ENCODE data around the gene NUBP2.

Gene NUBP2

GRCh38 chr16:1758923-1759322 is 23.8 kb upstream of the NUBP2 start:
- DNase-seq (ENCODE audit: low spot score) = no peak

GRCh38 chr16:1759511-1759910 is 23.2 kb upstream of the NUBP2 start:
- DNase-seq (ENCODE audit: low spot score) = no peak

GRCh38 chr16:1760911-1761310 is 21.8 kb upstream of the NUBP2 start:
- no peak for DNase-seq (ENCODE audit: low spot score)

GRCh38 chr16:1761751-1762150 is 21.0 kb upstream of the NUBP2 start:
- DNase-seq (ENCODE audit: low spot score) = no peak

GRCh38 chr16:1762196-1762878 is 20.4 kb upstream of the NUBP2 start:
- no peak for DNase-seq (ENCODE audit: low spot score)

GRCh38 chr16:1762879-1763520 is 19.8 kb upstream of the NUBP2 start:
- no peak for DNase-seq (ENCODE audit: low spot score)

- no peak for DNase-seq (ENCODE audit: low spot score)
Observed at GRCh38 chr16:1763521-1764511, 18.9 kb upstream of the NUBP2 start.

GRCh38 chr16:1764971-1765370 is 17.8 kb upstream of the NUBP2 start:
- no peak for DNase-seq (ENCODE audit: low spot score)

GRCh38 chr16:1765826-1766225 is 16.9 kb upstream of the NUBP2 start:
- no peak for DNase-seq (ENCODE audit: low spot score)

GRCh38 chr16:1766231-1766630 is 16.5 kb upstream of the NUBP2 start:
- no peak for DNase-seq (ENCODE audit: low spot score)

GRCh38 chr16:1766701-1767100 is 16.1 kb upstream of the NUBP2 start:
- DNase-seq (ENCODE audit: low spot score) = no peak

GRCh38 chr16:1767116-1767994 is 15.4 kb upstream of the NUBP2 start:
- DNase-seq (ENCODE audit: low spot score) = no peak

- DNase-seq (ENCODE audit: low spot score) = no peak
Observed at GRCh38 chr16:1768061-1768766, 14.5 kb upstream of the NUBP2 start.

- no peak for DNase-seq (ENCODE audit: low spot score)
Observed at GRCh38 chr16:1768767-1769401, 13.9 kb upstream of the NUBP2 start.

- DNase-seq (ENCODE audit: low spot score) = no peak
Observed at GRCh38 chr16:1769402-1770300, 13.1 kb upstream of the NUBP2 start.

GRCh38 chr16:1770328-1771187 is 12.2 kb upstream of the NUBP2 start:
- peak; percentile 67 for DNase-seq (ENCODE audit: low spot score)

- DNase-seq (ENCODE audit: low spot score) = peak; percentile 94
Observed at GRCh38 chr16:1771188-1771863, 11.4 kb upstream of the NUBP2 start, which contains the start of gene NME3. NME3 (minus strand) TSS chr16:1771543; CDS start chr16:1771534, 9 bp downstream.

- DNase-seq (ENCODE audit: low spot score) = no peak
Observed at GRCh38 chr16:1771864-1772361, 10.8 kb upstream of the NUBP2 start.

Data from GM03348 (cell line).